GM12872 (cell line): ENCODE results near the gene CPT2.

ENCODE experiments used
- TF ChIP-seq, protein P1 (sequence below): IDR thresholded peaks from 3 replicates; pipeline ENCODE4 v1.5.1; 2011; ENCODE audit warnings: low read depth, mild to moderate bottlenecking, low read length, moderate library complexity; ENCODE audit not compliant: insufficient read depth

CPT2 gene

DNA sequence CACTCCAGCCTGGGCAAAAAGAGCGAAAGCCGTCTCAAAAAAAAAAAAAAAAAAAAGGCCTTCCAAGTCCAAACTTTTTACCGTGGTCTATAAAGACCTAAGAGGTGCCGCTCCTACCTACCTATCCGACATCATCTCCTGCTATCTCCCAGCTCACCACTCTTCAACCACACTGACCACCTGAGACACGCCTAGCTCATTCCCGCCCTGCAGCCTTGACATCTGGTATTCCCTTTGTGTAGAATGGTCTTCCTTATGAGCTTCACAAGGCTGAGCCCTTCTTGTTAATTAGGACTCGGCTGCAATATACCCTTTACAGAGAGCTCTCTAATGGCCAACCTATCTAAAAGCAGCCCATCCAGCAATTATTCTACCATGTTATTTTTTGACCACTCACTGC, 41.0 kb downstream of the CPT2 start:
- TF ChIP-seq, protein P1, sequence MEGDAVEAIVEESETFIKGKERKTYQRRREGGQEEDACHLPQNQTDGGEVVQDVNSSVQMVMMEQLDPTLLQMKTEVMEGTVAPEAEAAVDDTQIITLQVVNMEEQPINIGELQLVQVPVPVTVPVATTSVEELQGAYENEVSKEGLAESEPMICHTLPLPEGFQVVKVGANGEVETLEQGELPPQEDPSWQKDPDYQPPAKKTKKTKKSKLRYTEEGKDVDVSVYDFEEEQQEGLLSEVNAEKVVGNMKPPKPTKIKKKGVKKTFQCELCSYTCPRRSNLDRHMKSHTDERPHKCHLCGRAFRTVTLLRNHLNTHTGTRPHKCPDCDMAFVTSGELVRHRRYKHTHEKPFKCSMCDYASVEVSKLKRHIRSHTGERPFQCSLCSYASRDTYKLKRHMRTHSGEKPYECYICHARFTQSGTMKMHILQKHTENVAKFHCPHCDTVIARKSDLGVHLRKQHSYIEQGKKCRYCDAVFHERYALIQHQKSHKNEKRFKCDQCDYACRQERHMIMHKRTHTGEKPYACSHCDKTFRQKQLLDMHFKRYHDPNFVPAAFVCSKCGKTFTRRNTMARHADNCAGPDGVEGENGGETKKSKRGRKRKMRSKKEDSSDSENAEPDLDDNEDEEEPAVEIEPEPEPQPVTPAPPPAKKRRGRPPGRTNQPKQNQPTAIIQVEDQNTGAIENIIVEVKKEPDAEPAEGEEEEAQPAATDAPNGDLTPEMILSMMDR: no peak

DNA sequence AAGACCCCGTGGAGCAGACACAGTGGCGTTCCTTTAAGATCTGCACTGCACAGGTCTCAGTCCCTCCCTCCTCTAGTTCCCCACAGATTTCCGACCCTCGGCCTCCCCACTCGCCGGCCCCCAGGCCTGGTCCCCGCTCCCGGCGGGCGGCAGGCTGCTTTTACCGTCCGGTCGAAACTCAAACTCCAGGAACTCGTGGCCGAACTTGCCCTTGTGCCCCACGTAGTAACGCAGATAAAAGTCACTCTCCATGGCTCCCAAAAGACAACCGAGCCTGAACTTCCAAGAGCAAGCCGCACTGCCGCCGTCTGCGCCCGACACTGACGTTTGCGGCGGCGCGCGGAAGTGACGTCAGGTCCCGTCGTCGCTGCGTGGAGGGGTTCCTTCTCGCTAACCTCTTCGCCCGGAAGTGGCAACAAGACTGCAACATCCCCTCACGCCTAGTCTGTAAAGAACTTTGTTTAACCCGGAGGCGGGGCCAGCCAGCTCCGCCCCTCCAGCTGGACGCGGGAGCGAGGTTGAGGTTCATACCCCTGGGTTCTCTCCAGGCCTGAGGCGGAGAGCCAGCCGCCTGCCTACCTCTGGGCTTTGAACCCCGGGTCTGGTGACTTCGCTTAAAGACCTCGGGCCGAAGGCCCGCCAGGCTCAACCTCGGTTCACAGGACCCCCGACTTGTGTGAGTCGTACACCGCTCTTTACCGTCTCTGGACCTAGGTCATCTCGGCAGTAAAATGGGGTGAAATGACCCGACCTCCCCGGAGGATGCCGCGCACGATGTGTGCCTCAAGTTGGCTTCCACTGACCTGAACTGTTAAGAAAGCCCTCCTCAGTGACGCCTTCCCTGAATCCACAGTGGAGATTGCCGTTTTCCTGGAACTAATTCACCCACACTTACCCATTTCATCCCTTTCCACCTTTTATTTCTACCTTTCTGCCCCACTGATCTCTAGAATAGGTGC, 41.9 kb downstream of the CPT2 start, which contains the start of gene MAGOH:
MAGOH (minus strand) TSS at position 322 of the 959 bp plus-strand sequence; CDS start at position 252, 70 bp downstream.
- TF ChIP-seq, protein P1: no peak

DNA sequence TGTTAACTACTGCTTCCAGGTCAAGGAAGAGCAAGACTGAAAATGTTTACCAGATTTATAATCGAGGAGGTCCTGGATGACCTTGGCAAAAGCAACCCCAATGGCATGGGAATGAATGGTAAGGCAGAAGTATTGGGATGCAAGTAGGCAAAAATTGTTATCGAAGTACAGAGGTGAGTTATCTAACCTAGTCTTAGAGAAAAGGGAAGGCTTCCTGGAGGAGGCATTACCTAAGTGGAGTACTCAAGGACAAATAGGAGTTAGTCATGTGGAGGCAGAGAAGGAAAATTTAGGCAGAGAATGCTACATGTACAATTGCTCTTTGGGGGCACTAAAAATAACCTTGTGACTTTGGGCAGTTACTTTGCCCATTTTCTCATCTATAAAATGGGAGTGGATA, 45.2 kb downstream of the CPT2 start:
- TF ChIP-seq, protein P1: no peak

DNA sequence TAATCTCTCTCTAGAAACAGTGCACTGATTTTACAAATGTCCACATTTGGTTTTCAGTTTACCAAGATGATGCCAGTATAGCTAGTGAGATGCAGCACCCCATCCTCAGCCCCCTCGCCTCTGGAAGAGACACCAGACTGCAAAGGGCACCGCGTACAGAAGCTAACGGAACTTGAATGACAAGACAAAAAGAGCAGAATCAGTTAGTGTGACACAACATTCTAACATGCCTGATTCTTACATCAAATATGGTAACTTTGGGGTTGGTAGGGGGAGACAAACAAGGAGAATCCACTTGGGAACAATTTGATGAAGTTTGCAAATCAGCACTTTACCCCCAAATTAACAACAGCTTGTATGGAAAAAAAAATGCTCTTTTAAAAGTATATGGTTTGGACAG, 45.8 kb downstream of the CPT2 start:
- TF ChIP-seq, protein P1: no peak

DNA sequence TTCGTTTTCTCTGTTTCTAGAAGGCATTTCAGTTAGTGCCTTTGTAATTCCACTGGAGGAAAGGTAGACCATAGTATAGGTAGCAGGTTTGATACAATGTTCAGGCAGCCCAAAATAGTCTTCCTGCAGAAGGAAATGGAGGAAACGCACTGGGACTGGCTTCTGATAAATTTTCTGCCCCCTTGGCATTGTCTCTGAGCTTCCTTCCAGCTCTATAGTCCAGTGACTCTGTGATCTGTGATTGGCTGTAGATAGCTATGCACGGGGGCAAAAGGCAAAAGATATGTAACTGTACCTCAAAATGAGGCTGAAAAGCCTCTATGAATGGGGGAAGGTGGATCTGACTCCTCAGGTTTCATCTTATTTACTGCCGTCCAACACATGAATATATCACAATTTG, 47.5 kb downstream of the CPT2 start:
- TF ChIP-seq, protein P1: no peak

DNA sequence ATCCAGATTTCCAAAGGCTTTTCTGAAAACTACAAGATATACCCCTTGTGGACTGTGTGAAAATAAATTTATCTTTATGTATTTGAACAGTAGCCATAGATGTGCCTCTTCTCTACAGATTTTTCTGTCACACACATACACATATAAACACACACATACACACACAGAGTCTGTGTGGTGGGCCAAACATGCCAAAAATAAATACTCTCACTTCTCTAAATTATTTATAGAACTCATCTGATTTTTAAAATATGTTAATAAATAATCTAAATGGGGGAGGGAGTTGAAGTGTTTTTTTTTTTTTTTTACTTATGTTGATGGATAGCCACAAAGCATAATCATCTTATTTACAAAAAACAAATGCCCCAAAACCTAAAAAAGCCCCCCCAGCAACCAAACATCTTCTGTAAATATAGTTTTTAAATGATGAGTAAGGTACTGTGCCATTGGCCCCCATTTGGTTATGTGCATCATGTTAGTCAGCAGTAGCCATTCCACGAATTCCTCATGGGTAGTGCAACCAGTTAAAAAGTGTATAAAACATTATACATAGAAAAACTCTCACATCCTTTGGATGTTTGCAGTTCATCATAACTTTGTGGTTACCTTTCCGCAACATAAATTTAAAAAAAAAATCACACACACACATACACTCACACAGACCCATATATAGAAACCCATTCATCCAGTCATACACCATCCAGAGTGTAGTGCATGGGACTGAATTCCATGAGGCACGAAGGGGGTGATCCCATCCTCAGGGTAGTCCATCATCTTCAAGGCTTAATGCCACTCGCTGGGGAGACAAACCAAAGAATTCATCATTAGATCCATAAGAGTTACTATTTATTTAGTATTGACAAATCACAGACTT, 49.9 kb downstream of the CPT2 start:
- TF ChIP-seq, protein P1: no peak

DNA sequence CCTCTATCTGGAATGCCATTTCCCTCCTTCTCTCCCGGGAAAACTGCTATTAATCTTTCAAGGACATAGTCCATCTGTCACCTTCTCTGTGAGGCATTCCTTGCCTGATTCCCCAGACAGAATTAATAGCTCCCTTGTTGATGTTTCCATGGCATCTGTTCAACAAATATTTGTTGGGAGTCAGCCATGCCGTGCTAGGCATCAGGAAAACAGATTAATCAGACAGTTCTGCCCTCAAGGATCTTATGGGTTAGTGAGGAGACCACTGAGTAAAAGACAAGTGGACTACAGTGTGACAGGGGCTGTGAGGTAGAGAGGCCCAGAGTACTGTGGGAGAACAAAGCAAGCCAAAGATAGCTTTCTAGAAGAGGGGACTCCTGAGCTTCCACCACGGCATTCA, 53.1 kb downstream of the CPT2 start:
- TF ChIP-seq, protein P1: no peak
